Hepatocyte (in vitro differentiated cells): ENCODE measurements around the gene LRCH4. TPM values are rescaled to one million over a fixed set of nuclear protein-coding genes. Genes with fewer than 3 reads are reported as not detected.

Experiments
- DNase-seq: peaks from one replicate; pipeline ENCODE4 v3.0.0-alpha.2; 2016; ENCODE audit warnings: low spot score
- H2AFZ ChIP-seq: fragments of 200-600 bp; sonication (generic); 2 replicates; pipeline ENCODE4 v1.6.0; 2016; ENCODE audit warnings: antibody characterized with exemption, mild to moderate bottlenecking
- H3K27ac ChIP-seq: fragments of 200-600 bp; sonication (generic); 2 replicates; pipeline ENCODE4 v1.5.1; 2016; ENCODE audit warnings: mild to moderate bottlenecking
- H3K27me3 ChIP-seq: fragments of 200-600 bp; sonication (generic); 2 replicates; pipeline ENCODE4 v1.6.1; 2016
- H3K36me3 ChIP-seq: fragments of 200-600 bp; sonication (generic); replicated peaks from 2 replicates; pipeline ENCODE4 v1.5.1; 2016; ENCODE audit warnings: low read depth; ENCODE audit not compliant: insufficient read depth
- H3K4me1 ChIP-seq: fragments of 200-600 bp; sonication (generic); 2 replicates; pipeline ENCODE4 v1.5.1; 2016; ENCODE audit warnings: mild to moderate bottlenecking, moderate library complexity; ENCODE audit not compliant: insufficient read depth
- H3K4me2 ChIP-seq: fragments of 200-600 bp; sonication (generic); 2 replicates; pipeline ENCODE4 v1.6.0; 2016
- H3K4me3 ChIP-seq: fragments of 200-600 bp; sonication (generic); 2 replicates; pipeline ENCODE4 v1.5.1; 2016; ENCODE audit warnings: mild to moderate bottlenecking
- H3K79me2 ChIP-seq: fragments of 200-600 bp; sonication (generic); 2 replicates; pipeline ENCODE4 v1.6.0; 2017; ENCODE audit warnings: mild to moderate bottlenecking
- H3K9me2 ChIP-seq: fragments of 200-600 bp; sonication (generic); replicated peaks from 2 replicates; pipeline ENCODE4 v1.6.0; 2017; ENCODE audit warnings: mild to moderate bottlenecking; ENCODE audit not compliant: insufficient read depth
- H3K9me3 ChIP-seq: fragments of 200-600 bp; sonication (generic); 2 replicates; pipeline ENCODE4 v1.5.1; 2016; ENCODE audit warnings: low read depth, mild to moderate bottlenecking
- H4K20me1 ChIP-seq: fragments of 200-600 bp; sonication (generic); 2 replicates; pipeline ENCODE4 v1.6.0; 2016; ENCODE audit warnings: mild to moderate bottlenecking; ENCODE audit not compliant: insufficient read depth, poor library complexity, severe bottlenecking
- CTCF ChIP-seq: fragments of 200-600 bp; sonication (generic); IDR thresholded peaks from 2 replicates; pipeline ENCODE4 v1.5.1; 2016; ENCODE audit warnings: antibody characterized with exemption, mild to moderate bottlenecking; ENCODE audit not compliant: poor library complexity
- EZH2 ChIP-seq: fragments of 200-600 bp; sonication (generic); IDR thresholded peaks from 2 replicates; pipeline ENCODE4 v1.6.1; 2016; ENCODE audit warnings: antibody characterized with exemption, mild to moderate bottlenecking, borderline replicate concordance
- EZH2phosphoT487 ChIP-seq: fragments of 200-600 bp; sonication (generic); IDR thresholded peaks from one replicate; pipeline ENCODE4 v1.6.1; 2018; ENCODE audit warnings: antibody characterized with exemption, mild to moderate bottlenecking, low read depth, moderate library complexity; ENCODE audit not compliant: unreplicated experiment, severe bottlenecking
- WGBS: methylation state at CpG from one replicate; pipeline ENCODE4 v1.1.6; 2016; ENCODE audit warnings: low lambda C conversion rate; ENCODE audit errors: missing lambda C conversion rate; 5-methylcytosine and 5-hydroxymethylcytosine counted together
- polyA plus RNA-seq: library from polyadenylated mRNA; unstranded; fragments of >200 nt; fragmentation: Nextera tagmentation; extraction: Ambion mirVana; gene quantifications from 2 replicates; pipeline ENCODE4 v1.2.1, GENCODE V29; 2016
- total RNA-seq: library from RNA; depleted of rRNA; stranded (reverse); fragments of >200 nt; gene quantifications from 2 replicates; pipeline ENCODE4 v1.2.3, GENCODE V29; 2014

The LRCH4 gene
- total and polyA plus RNA-seq, 2 experiments from 2014 or later: 40.3 to 105 TPM

- H3K4me3 ChIP-seq: peak overlapping the region; percentile 45
- H3K9me2 ChIP-seq: no peaks in the 10 kb centered on the region
- H2AFZ ChIP-seq: peak overlapping the region; percentile 88
- no peaks in the 10 kb centered on the region for H3K36me3 ChIP-seq
- no peaks in the 10 kb centered on the region for H4K20me1 ChIP-seq
- TF ChIP-seq EZH2: no peak
- TF ChIP-seq EZH2phosphoT487: no peak
- TF ChIP-seq CTCF: no peak
- H3K79me2 ChIP-seq: peaks cover 3% of the 10 kb centered on the region
- DNase-seq: no peak
- H3K27ac ChIP-seq: peak overlapping the region; percentile 93
- H3K4me2 ChIP-seq: peak overlapping the region; percentile 100
- no peaks in the 10 kb centered on the region for H3K27me3 ChIP-seq
- H3K4me1 ChIP-seq: peaks cover 15% of the 10 kb centered on the region
- H3K9me3 ChIP-seq: no peaks in the 10 kb centered on the region
- WGBS: 11% methylated on average over 10 of the region's 10 CpGs
These were observed 17.7 kb upstream of the LRCH4 start for GRCh38 chr7:100603726-100604027.

DNA sequence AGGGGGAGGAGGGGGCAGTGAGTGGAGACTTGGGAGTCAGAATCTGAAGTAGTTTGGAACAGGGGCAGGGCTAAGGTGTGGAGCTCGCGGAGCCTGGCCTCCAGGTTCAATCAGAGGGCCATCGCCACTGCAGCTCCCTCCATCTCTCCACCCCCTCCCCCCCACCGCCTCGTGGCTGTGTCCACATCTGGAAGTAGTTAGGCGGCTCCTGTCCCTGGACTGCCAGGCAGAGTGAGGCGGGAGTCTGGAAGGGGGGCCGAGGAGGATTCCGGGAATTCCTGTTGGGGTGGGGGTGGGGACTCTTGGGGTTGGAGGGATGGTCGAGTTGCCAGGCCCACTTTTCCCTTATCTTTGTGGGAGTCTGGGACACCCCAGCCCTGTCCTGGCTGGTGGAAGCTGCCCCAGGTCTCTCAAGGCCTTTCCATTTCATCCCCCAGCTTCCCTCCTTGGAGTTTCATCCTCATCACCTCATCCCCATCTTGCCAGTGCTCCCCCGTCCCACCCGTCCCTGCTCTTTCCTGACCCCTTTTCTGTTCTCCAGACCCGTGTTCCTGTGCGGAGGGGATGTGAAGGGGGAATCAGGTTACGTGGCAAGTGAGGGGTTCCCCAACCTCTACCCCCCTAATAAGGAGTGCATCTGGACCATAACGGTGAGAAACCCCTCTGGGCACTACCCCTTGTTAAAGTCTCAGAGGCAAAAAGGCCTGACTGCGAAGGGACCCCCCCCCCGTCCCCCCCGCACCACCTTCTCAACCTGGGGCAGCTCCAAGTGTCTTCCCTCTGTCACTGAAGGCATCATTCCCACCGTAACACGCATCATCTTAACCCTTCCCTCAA is 17.2 kb upstream of the LRCH4 start:
- Histone ChIP-seq H3K4me2 (peak overlapping the region; percentile 100), H3K36me3 (no peaks in the 10 kb centered on the region), H3K9me2 (no peaks in the 10 kb centered on the region), H3K27me3 (no peaks in the 10 kb centered on the region), H3K4me3 (peak overlapping the region; percentile 45), H3K9me3 (no peaks in the 10 kb centered on the region), H3K4me1 (peaks cover 15% of the 10 kb centered on the region), H2AFZ (peak overlapping the region; percentile 88), H4K20me1 (no peaks in the 10 kb centered on the region), H3K27ac (peak overlapping the region; percentile 93), H3K79me2 (peaks cover 3% of the 10 kb centered on the region)
- no peak for TF ChIP-seq EZH2
- no peak for TF ChIP-seq EZH2phosphoT487
- no peak for TF ChIP-seq CTCF
- peak; percentile 86 for DNase-seq
- 30% methylated on average over 16 of the region's 21 CpGs for WGBS

DNA sequence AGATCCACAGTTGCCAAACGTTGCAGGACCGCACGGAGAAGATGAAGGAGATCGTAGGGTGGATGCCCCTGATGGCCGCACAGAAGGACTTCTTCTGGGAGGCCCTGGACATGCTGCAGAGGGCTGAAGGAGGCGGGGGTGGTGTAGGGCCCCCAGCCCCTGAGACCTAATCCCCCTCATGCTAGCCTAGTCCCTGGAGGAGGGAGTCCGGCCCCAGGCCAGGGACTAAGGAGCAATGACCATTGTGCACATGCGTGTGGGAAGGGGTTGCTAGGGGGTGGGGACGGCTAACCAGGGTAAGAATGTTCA is 14.8 kb upstream of the LRCH4 start:
- TF ChIP-seq EZH2 (no peak), CTCF (no peak), EZH2phosphoT487 (no peak)
- no peak overlapping the region for H3K4me3 ChIP-seq

More for the DNA sequence above, 14.8 kb upstream of the LRCH4 start:
- Histone ChIP-seq H4K20me1 (no peaks in the 10 kb centered on the region), H2AFZ (no peak overlapping the region), H3K27ac (no peak overlapping the region), H3K79me2 (peaks cover 3% of the 10 kb centered on the region), H3K9me2 (no peaks in the 10 kb centered on the region), H3K9me3 (no peaks in the 10 kb centered on the region), H3K27me3 (no peaks in the 10 kb centered on the region), H3K4me2 (no peak overlapping the region), H3K4me1 (peaks cover 13% of the 10 kb centered on the region), H3K36me3 (no peaks in the 10 kb centered on the region)
- no peak for DNase-seq
- 87% methylated on average over 9 of the region's 9 CpGs for WGBS
